Ureter (tissue), 1 donor: ENCODE results near the gene UGGT1. TPM values are rescaled to one million over a fixed set of nuclear protein-coding genes. Genes with fewer than 3 reads are reported as not detected.
"Not testable (repeated sequence)": the region's sequence is repeated elsewhere in the genome, so short reads cannot be mapped to it uniquely, and the experiment has no call there.

Experiments used
- DNase-seq: peaks from one replicate; pipeline ENCODE4 v3.0.0-alpha.2; 2020; ENCODE audit warnings: low spot score
- total RNA-seq: library from RNA; stranded (reverse); gene quantifications from one replicate; pipeline ENCODE4 v1.2.4, GENCODE V29; 2023
- donor health status: DM: yes; HTN: yes; CAD: no.

Gene UGGT1
- total RNA-seq, 1 donor from 2014 or later = 61.1 TPM

DNA sequence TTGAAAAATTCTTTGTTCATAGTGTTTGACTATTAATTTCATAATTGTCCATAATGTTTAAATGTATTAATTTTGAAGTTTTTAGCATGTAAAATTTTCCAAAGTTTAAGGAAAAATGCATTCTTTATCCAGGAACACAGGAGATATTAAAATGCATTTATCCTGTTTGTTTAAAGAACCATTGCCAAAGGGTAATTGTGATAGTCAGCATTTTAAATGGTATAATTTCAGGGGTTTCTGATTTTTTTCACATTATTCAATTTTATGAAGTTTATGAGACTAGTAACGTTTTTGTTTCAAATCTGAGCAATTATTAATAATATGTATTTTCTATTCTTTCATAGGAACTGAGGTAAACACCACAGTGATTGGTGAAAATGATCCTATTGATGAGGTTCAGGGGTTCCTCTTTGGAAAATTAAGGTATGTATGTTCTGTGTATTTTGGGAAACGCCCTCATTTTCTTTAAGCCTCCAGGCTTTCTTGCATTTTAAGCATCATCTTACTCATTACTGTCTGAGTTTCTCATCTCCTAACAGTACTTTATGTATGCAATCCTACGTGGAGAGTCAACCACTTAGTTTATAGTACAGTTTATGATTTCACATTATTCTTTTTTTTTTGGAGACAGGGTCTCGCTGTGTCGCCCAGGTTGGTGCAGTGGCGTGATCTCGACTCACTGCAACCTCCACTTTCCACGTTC, 25.1 kb downstream of the UGGT1 start:
- no peak for DNase-seq

DNA sequence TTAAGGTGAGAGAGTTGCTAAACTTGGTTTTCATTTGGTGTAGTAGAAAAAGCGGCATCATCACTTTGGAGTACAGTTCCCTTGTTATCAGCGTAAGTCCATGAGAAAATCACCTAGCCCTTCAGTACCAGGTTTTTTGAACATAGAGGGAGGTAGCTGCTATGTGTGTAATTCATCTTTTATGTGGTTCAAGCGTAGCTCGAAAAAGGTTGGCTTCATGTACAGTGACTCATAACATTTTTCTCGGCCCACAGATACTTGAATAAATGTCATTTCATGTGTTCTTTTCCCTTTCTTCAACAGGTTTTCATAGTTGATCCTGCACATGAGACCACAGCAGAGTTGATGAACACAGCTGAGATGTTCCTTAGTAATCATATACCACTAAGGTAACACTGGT, 43.6 kb downstream of the UGGT1 start:
- DNase-seq = no peak

DNA sequence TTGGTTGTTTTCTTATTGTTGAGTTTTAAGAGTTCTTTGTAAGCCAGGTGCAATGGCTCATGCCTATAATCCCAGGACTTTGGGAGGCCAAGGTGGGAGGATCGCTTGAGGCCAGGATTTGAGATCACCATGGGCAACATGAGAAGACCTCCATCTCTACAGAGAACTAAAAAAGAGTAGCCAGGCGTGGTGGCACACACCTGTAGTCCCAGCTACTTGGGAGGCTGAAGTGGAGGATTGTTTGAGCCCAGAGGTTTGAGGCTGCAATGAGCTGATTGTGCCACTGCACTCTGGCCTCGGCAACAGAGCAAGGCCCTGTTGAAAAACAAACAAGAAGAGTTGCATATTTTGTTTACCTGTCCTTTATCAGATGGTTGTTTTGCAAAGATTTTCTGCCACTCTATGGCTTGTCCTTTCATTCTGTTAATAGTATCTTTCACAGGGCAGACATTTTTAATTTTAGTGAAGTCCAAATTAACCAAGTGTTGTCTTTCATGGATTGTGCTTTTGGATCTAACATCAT, 46.2 kb downstream of the UGGT1 start:
- DNase-seq = no peak

DNA sequence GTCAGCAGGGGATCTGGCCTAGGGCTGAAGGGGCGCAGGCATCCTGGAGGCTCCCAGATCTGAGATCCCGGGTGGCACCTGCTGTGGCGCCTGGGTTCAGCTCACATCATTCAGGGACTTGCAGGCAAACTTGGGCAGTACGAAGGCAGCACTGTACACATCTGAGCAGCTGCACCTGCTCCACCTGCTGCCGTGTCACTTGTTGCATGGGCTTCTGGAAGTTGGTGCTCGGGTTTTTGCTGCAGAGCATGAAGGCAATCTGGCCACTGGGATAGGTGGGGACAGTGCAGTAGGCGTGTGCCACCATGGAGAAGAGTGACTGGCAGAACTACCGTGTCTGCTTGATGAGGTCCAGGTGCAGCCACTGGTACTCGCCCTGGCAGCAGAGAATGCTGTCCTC, 48.6 kb downstream of the UGGT1 start:
- DNase-seq = no peak

DNA sequence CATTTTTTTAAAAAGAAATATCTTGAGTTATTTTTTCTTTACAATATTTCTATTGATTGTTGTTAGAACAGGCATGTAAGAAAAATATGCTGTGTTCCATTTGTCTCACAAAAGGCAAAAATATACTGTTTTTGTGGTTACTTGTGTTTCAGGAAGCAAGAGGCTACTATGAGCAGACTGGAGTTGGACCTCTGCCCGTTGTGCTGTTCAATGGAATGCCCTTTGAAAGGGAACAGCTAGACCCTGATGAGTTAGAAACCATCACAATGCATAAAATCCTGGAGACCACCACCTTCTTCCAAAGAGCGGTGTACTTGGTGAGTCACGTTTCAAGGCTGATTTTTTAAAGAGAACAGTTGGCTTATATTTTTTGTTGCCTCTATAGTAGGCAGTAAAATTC, 54.7 kb downstream of the UGGT1 start:
- DNase-seq = no peak

DNA sequence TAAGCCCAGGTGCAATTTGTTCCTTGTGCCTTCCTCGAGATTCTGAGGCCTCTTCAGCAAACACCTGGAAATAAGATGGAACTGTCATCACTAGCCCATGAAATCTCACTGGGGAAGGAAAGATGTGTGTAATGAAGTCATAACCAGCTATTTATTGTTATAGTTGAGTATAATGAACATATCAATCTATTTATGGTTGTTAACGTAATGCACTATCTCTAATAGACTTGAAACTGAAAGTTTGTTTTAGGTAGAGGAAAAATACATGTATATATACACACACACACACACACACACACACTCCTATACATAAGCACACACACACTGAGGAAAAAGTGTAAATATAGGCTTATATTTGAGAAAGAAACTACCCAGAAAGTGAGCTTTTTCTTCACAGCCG, 62.8 kb downstream of the UGGT1 start:
- no peak for DNase-seq

DNA sequence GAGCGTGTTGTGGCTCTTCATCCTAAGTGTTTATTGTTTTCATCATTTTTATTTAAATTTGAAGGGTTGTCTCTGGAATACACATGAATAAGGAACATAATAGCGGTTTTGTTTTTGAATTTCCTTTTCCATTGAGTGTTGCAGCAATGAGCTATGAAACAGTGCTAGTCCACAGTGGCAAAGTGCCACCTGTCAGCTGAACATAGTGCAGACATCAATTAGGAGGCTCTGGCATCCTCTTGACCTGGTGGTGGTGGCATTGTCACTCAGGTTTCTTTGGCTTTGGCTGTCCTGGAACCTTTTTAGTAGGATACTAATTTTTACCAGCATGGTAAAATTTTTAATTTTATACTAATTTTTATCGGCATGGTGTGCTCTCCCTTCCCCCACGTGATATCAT, 63.2 kb downstream of the UGGT1 start:
- DNase-seq = no peak

DNA sequence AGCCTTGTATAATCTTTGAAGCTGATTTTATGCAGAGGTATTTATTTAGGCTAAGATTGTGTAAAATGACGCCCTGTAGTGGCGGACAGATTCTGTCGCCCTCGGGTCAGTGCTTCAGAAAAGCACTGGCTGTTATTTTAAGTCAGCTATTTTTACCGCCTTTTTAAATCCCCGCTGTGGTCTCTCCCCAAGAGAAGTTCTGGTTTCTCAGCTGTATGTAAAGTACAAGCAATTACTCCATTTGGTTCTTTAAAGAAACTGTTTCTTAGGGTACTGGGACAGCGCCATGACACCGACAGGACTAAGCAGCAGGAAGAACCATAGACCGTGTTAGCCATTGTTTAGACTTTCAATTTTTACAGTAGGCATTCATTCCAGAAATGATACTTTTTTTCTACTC, 65.0 kb downstream of the UGGT1 start:
- DNase-seq = no peak

DNA sequence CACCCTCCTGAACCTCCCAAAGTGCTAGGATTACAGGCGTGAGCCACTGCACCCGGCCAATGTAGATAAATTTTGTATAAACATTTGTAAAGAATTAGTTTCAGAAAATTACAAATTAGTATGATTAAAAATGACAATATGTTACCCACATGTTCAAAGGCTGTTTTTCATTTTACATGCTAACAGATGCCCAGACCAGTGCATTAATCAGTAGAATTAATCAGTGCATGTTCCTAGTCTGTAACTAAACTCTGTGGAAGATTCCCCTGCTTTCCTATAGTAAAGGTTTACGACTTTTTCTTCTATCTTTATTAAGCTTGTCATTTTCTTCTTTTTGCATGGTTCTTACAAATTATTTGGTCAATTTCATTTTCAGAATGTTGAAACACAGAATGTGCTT, 65.8 kb downstream of the UGGT1 start:
- DNase-seq = no peak

DNA sequence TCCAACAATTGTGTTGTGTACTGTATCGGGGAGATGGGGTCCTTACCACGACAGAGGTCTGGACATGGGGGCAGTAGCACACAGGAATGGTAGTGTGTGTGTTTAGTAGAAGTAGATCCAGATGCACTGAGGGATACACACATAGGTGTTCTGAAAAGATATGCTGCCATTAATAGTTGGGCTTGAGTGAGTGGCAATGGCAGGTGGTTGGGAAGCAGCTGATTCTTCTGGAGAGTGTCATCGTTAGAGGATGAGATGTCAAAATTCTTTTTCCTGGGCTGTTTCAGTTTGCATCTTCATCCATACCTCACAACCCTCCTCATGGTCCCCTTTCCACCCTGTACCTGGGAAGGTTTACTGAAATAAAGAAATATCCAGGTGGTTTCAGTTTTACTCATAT, 66.6 kb downstream of the UGGT1 start:
- DNase-seq = no peak

DNA sequence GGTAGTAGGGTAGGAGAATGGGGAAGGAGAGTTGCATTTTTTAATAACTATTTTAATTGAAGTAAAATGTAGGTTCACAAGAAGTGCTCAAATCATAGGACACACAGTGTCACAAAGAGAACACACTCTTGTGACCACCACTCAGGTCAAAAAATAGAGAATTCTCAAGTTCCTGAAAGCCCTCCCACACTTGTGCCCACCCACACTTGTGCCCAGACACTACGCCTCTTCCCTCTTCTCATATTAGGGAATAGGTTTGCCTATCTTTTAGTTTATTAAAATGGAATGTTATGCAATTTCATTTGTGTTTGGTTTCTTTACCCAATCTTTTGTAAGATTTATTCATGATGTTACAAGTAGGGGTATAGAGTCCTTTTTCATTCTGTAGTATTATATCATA, 67.2 kb downstream of the UGGT1 start:
- DNase-seq = no peak

DNA sequence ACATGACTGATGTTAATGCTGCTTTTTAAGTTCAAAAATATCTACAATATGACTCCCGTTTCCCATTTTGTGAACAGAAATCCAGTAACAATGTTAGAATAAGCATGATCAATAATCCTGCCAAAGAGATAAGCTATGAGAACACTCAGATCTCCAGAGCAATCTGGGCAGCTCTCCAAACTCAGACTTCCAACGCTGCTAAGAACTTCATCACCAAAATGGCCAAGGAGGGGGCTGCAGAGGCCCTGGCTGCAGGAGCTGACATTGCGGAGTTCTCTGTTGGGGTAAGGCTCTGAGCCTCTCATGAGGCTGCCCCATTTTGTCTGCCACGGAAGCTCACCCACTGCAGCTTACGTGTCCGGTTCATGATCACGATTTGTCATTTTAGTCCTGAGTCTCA, 68.4 kb downstream of the UGGT1 start:
- no peak for DNase-seq

DNA sequence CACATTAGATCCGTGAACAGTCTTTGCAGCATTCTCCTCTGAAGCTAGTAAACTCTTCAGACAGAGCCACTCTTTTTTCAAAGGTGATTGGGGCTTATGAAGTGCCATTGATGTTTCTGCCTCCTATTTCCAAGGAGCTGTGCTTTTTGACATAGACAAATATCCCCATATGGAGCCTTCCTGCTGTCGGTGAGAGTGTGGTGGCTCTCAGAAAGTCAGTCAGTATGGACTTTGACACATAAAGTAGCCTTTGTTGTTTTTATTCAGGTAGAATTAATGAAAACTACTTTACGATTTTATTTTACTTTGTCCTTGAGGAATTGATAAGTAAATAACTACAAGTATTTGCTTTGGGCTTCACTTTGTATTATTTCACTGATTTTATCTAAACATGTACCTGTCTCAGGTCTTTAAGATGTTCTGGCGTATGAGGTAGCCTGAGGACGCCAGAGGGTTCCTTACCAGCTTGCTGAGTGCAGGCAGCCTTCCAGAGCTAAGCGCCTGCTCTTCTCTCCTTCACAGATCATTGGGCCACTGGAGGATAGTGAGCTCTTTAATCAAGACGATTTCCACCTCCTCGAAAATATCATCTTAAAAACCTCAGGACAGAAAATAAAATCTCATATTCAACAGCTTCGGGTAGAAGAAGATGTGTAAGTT, 69.7 kb downstream of the UGGT1 start:
- DNase-seq = no peak

DNA sequence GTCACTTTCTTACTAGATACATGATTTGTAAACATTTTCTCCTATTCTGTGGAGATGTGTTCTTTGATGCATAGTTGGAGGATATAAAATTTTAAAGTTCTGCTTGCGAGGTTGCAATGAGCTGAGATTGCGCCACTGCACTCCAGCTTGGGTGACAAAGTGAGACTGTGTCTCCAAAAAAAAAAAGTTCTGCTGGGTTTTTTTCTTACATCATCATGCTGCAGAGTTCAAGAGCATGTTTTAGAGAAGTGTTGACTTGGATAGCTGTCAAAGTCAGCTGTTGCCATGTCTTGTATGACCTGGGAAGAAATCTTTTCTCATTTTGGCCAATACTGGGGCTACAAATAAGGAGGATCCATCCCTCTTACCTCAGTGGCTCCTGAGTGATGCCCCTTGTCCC, 71.3 kb downstream of the UGGT1 start:
- no peak for DNase-seq

DNA sequence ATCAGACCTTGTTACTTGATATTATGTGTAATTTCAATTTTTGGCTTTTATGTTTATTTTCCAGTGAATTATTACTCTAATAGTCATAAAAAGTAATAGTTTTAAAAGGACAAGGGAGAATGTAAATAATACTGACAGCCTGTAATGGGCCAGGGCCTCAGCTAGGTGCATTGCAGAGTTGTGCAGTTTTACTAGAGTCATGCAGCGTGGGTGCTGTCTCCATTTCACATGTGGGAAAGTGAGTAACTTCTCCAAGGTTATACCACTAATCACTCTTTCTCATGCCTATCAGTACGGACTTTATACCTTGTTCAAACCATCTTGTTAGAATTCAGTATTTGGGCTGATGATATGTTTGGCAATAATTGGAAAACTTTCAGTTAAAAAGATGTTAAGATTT, 73.3 kb downstream of the UGGT1 start:
- DNase-seq = no peak

DNA sequence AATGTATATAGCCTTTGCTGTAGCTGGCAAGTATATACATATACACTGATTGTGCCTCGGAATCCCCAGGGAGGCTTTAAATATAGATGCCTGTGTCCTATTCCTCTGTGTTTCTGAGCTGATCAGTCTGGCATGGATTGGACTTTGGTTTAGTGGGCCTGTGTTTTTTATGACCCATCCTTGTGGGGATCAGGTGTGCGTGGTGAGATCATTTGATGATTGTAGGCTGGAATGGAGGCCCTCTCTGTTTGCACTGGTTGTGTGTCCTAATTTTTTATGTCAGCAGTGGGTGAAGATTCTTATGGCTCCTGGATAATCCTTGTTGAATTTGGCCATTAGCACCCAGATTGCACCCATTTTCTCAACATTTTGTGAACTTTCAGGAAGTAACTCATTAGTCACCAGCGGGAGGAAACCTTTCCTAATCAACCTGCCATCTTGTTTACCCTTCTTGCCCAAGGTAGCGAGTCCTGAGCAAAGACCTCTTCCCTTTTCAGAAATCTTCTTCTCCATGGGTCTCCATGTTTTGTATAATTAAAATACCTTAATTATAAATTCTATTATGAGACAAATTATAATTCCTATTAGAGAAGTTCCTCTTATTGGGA, 75.8 kb downstream of the UGGT1 start:
- no peak for DNase-seq

DNA sequence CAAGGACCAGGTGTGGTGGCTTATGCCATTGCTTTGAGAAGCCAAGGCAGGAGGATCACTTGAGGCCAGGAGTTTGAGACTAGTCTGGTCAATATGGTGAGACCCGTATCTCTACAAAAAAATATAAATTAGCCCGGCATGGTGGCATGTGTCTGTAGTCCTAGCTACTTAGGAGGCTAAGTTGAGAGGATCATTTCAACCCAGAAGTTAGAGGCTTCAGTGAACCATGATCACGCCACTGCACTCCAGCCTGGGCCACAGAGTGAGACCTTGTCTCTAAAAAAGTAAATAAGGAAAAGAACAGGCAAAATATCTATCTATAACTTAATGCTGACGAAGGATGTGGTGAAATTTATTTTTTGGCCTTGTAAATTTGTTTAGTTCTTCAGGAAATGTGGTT, 78.1 kb downstream of the UGGT1 start:
- DNase-seq = no peak

DNA sequence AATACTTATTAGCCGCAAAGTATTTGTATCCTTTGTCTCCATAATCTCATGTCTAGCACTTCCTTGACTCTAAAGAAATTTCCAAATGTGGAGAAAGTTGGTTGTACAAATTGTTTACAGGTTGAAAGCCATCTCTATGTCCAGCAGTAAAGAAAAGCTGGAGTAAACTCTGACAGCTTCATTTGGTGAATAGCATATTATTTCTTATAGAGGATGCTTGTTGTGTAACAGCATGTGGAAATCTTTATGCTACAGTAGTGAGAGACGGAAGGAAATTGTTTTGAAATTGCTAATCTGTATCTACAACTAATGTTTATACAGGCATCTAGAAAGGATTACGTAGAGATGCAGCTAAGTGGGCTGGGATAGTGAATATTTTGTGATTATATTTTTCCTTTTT, 78.5 kb downstream of the UGGT1 start:
- no peak for DNase-seq

DNA sequence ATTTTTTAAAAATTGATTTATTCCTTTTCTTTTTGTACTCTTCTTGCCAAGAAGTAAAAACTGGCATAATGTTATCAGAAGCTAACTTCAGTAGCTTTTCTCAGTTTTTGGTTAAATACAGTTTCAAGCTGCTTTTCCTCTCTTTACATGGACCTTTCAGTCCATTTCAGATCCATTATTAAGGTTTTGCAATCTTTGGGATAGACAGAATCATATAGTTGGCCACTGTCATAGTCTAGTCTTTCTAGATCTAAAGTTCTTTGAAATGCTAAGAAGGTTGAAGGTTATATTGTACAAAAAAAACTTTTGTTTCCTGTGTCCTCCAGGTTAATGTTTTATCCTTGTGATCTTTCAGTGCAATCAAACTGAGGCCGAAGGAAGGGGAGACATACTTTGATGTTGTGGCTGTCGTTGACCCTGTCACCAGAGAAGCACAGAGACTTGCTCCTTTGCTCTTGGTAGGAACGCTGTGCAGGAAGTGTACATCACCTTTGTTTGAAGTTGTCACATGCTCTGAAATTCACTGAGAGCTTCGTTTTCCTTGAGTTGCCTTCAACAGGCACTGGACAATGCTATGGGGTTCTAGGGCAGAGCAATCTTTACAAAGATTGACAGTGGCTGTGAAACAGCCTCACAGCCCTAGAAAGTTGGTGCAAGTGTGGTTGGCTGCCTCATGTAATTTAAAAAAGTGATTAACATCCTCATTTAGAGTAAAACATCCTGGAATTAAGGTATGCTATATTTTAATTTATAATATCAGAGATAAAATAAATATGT, 79.1 kb downstream of the UGGT1 start:
- no peak for DNase-seq

DNA sequence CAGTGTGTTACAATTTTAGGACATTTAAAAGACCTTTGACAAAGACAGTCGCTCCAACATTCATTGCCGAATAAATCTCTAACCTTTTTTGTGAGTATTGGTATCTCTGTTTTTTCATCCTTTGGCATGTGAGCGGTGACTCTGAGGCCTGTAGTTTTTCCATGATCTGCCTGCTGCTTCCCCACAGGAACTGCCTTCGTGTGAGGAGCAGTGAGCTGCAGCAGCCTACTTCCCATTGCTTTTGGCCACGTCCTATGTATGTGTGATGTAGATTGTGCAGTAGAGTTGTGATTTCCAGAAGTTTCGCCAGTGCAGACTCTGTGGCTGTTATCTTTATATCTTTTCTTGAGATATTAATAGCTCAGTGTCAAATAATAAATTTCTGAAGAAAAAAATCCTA, 79.8 kb downstream of the UGGT1 start:
- DNase-seq = no peak

DNA sequence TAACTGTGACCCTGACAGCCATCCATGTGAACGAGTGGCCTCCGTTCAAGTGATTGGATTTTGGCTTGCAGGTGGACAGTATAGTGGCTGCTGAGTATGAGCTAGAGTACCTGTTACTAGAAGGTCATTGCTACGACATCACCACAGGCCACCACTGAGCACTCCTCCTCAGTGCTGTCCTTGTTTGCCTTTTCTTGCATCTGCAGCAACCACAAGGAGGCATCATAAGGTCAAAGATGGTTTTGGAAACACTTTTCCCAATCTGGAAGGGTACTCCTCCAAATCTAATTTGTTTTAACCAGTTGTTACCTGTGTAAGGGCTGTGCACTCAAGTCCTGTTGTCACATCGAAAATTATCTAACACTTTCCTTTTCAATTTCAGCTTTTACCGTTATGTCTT, 81.2 kb downstream of the UGGT1 start:
- DNase-seq = no peak

DNA sequence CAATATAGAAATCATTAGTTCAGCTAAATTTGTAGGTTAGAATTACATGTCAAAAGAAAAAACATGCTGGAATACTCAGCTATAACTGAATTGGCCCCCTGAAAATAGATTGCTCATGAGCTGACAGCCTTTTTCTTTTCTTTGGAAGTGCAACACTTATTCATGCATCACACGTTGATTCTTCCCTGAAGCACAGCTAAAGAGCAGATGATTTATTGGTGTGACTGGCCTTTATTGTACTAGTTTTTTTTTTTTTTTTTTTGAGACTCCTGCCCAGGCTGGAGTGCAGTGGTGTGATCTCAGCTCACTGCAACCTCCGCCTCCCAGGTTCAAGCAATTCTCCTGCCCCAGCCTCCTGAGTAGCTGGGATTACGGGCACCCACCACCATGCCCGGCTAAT, 83.1 kb downstream of the UGGT1 start:
- DNase-seq = not testable (repeated sequence)
